HCT116 (cell line): ENCODE measurements around the gene STARD3. TPM values are rescaled to one million over a fixed set of nuclear protein-coding genes. Genes with fewer than 3 reads are reported as not detected.

Experiments
- ATAC-seq: fragments of 200-7000 bp; cut with Tn5 transposase; 2 replicates; pipeline ENCODE4 v1.9.1; 2020; ENCODE audit warnings: mild to moderate bottlenecking, moderate library complexity
- BruUV-seq: library from RNA; stranded (reverse); fragments of 400-500 nt; replicated peaks from 2 replicates; lab custom pipeline; 2021; lab: Mats Ljungman, UMichigan
- CTCF ChIA-PET: fragments of 300-600 bp; sonication (Branson Sonifier 250); formaldehyde crosslinking; loops from one replicate; lab custom pipeline; 2021; ENCODE audit warnings: antibody characterized with exemption; lab: Charles Lee
- POLR2A ChIA-PET: fragments of 300-600, 350-600 bp; sonication (Branson Sonifier 250); formaldehyde crosslinking; loops from one replicate; lab custom pipeline; 2021; ENCODE audit warnings: antibody characterized with exemption; lab: Charles Lee
- RAD21 ChIA-PET, 2 experiments: fragments of 300-600 bp; sonication (Branson Sonifier 250); formaldehyde crosslinking; loops; one replicate each; lab custom pipeline; 2023; ENCODE audit warnings: low total read pairs in 2 of 2; ENCODE audit not compliant: uncharacterized antibody in 2 of 2, unreplicated experiment in 2 of 2, low non-redundant PET in 1 of 2; lab: Charles Lee
- DNase-seq: peaks from one replicate; pipeline ENCODE4 v3.0.0-alpha.2; 2010; ENCODE audit warnings: low read depth, low spot score
- H2AFZ ChIP-seq: fragments of 200-600 bp; shearing (Covaris generic), sonication (generic); 2 replicates; pipeline ENCODE4 v1.6.1; 2017; ENCODE audit warnings: low read depth, mixed run types, mixed read lengths, antibody characterized with exemption, low read length; ENCODE audit not compliant: poor library complexity, severe bottlenecking
- H3K27ac ChIP-seq: 2 replicates; pipeline ENCODE4 v1.5.1; 2012; ENCODE audit warnings: low read depth, low read length
- H3K27me3 ChIP-seq: fragments of 200-600 bp; sonication (generic); 2 replicates; pipeline ENCODE4 v1.6.1; 2016; ENCODE audit warnings: mixed run types, low read length, mixed read lengths; ENCODE audit not compliant: insufficient read depth
- H3K36me3 ChIP-seq, 2 experiments: fragments of 200-500 bp in 1 of 2; fragments of 200-600 bp in 1 of 2; sonication (Bioruptor generic) in 1 of 2; sonication (generic) in 1 of 2; 2 replicates each; pipeline versions ENCODE4 v1.5.1 to v1.6.1; 2014 to 2016; ENCODE audit warnings: low read length in 2 of 2, inconsistent platforms in 1 of 2, mixed read lengths in 1 of 2, mixed run types in 1 of 2; ENCODE audit not compliant: insufficient read depth in 2 of 2, control insufficient read depth in 1 of 2
- H3K4me1 ChIP-seq, 2 experiments: fragments of 200-600 bp in 1 of 2; sonication (generic) in 1 of 2; 2 replicates each; pipeline versions ENCODE4 v1.5.1 to v1.6.1; 2012 to 2017; ENCODE audit warnings: low read length in 2 of 2, inconsistent platforms in 1 of 2, mild to moderate bottlenecking in 1 of 2, mixed read lengths in 1 of 2, mixed run types in 1 of 2, moderate library complexity in 1 of 2; ENCODE audit not compliant: insufficient read depth in 2 of 2, control insufficient read depth in 1 of 2
- H3K4me2 ChIP-seq: fragments of 200-600 bp; sonication (generic); 2 replicates; pipeline ENCODE4 v1.6.1; 2017; ENCODE audit warnings: mixed run types, low read length, mixed read lengths
- H3K4me3 ChIP-seq, 2 experiments: fragments of 200-600 bp in 1 of 2; sonication (generic) in 1 of 2; replicated peaks in 1 of 2; 2 replicates each; pipeline ENCODE4 v1.5.1; 2011 to 2016; ENCODE audit warnings: low read length in 2 of 2, control low read depth in 1 of 2, low read depth in 1 of 2, mild to moderate bottlenecking in 1 of 2, mixed read lengths in 1 of 2, mixed run types in 1 of 2
- H3K79me2 ChIP-seq: fragments of 200-600 bp; sonication (generic); 2 replicates; pipeline ENCODE4 v1.6.1; 2017; ENCODE audit warnings: mild to moderate bottlenecking, mixed run types, low read length, moderate library complexity, mixed read lengths; ENCODE audit not compliant: insufficient read depth
- H3K9ac ChIP-seq: fragments of 200-600 bp; sonication (generic); 2 replicates; pipeline ENCODE4 v1.6.1; 2016; ENCODE audit warnings: low read length, mixed read lengths
- H3K9me2 ChIP-seq: fragments of 200-600 bp; sonication (generic), shearing (Covaris generic); 2 replicates; pipeline ENCODE4 v1.6.1; 2017; ENCODE audit warnings: mixed run types, mild to moderate bottlenecking, moderate library complexity; ENCODE audit not compliant: insufficient read depth
- H3K9me3 ChIP-seq, 2 experiments: fragments of 200-500 bp in 1 of 2; fragments of 200-600 bp in 1 of 2; sonication (Bioruptor generic) in 1 of 2; sonication (generic) in 1 of 2; 2 replicates each; pipeline ENCODE4 v1.6.1; 2014 to 2017; ENCODE audit warnings: low read length in 2 of 2, mixed read lengths in 2 of 2, inconsistent platforms in 1 of 2, low read depth in 1 of 2, mild to moderate bottlenecking in 1 of 2, mixed run types in 1 of 2, moderate library complexity in 1 of 2; ENCODE audit not compliant: control insufficient read depth in 1 of 2, insufficient read depth in 1 of 2
- H4K20me1 ChIP-seq: fragments of 200-600 bp; sonication (generic), shearing (Covaris generic); 2 replicates; pipeline ENCODE4 v1.6.1; 2017; ENCODE audit warnings: mixed run types, mild to moderate bottlenecking, moderate library complexity; ENCODE audit not compliant: insufficient read depth
- EGR1 ChIP-seq: IDR thresholded peaks from 2 replicates; pipeline ENCODE4 v1.6.1; 2012; ENCODE audit warnings: low read depth
- EZH2 ChIP-seq: fragments of 200-600 bp; sonication (generic); IDR thresholded peaks from 2 replicates; pipeline ENCODE4 v1.6.1; 2017; ENCODE audit warnings: antibody characterized with exemption, mixed run types
- EZH2phosphoT487 ChIP-seq: fragments of 200-600 bp; IDR thresholded peaks from 2 replicates; pipeline ENCODE4 v1.6.1; 2018; ENCODE audit warnings: antibody characterized with exemption, borderline replicate concordance
- TCF7L2 ChIP-seq: IDR thresholded peaks from 2 replicates; pipeline ENCODE4 v1.7.0; 2011; ENCODE audit warnings: borderline replicate concordance, inconsistent platforms; ENCODE audit not compliant: insufficient read depth, insufficient read length; ENCODE audit errors: extremely low read depth
- YY1 ChIP-seq: IDR thresholded peaks from 2 replicates; pipeline ENCODE4 v1.6.1; 2011; ENCODE audit warnings: low read length, low read depth, moderate library complexity, mild to moderate bottlenecking; ENCODE audit not compliant: insufficient replicate concordance; ENCODE audit errors: extremely low read depth
- intact Hi-C: fragments of 100-400 bp; cut with micrococcal nuclease; formaldehyde crosslinking; loops from 2 replicates; pipeline ENCODE4 v1.10.0; 2022
- total RNA-seq: library from RNA; stranded (reverse); gene quantifications from one replicate; pipeline ENCODE4 v1.2.1, GENCODE V29; 2021; ENCODE audit not compliant: unreplicated experiment
- TF ChIP-seq, protein P1 (sequence below): IDR thresholded peaks from 2 replicates; pipeline ENCODE4 v1.6.1; 2012
- TF ChIP-seq, protein P2 (sequence below): IDR thresholded peaks from 2 replicates; pipeline ENCODE4 v1.6.1; 2012; ENCODE audit warnings: low read depth
- TF ChIP-seq, protein P3 (sequence below), 3 experiments: fragments of 200-600 bp in 1 of 3; sonication (generic) in 1 of 3; IDR thresholded peaks in 2 of 3; conservative IDR thresholded peaks in 1 of 3; 2 replicates each; pipeline ENCODE4 v1.5.1; 2012 to 2017; ENCODE audit warnings: low read depth in 2 of 3, low read length in 2 of 3, antibody characterized with exemption in 1 of 3, borderline replicate concordance in 1 of 3, control low read depth in 1 of 3, mild to moderate bottlenecking in 1 of 3, mixed read lengths in 1 of 3, mixed run types in 1 of 3, moderate library complexity in 1 of 3; ENCODE audit not compliant: insufficient read depth in 1 of 3

STARD3 gene
- total RNA-seq, 1 experiment from 2014 or later: 73.9 TPM

DNA sequence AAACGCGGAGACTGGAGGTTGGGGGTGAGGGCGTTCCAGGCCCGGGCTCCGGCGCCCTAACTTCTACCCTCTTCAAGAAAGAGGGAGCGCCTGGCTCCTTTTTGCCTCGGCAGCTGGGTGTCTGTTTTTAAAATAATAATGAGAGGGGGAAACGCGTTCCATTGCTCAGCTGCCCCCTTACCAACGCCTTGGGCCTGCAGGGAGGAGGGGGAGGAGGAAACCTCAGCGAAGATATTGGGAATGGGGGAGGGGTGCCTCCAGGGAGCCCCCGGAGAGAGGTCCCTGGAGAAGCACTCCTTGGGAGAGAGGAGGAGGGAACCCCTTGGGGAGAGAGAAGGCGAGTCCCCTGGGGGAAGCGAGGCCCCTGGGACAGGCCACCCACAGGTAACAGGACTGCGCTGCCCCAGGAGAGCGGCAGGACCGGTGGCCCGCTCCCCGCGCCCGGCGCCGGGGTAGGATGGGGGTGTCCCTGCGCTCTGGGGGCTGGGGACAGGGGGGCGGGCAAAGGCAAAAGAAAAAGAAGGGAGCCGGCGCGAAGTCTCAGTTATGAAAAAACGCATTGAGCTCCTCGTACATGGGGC lies 31.9 kb upstream of the STARD3 start:
- no peak for ATAC-seq
- Histone ChIP-seq H3K79me2 (no peaks in the 10 kb centered on the region), H3K27ac (no peak overlapping the region), H3K9me2 (no peaks in the 10 kb centered on the region), H3K4me1 (peaks cover 0 to 5% of the 10 kb centered on the region in 2 experiments; a peak in 2 of 4 replicates), H3K4me2 (no peak overlapping the region), H3K4me3 (no peak overlapping the region), H2AFZ (no peak overlapping the region), H4K20me1 (no peaks in the 10 kb centered on the region), H3K36me3 (no peaks in the 10 kb centered on the region), H3K27me3 (peaks cover 31% of the 10 kb centered on the region), H3K9ac (no peak overlapping the region), H3K9me3 (no peaks in the 10 kb centered on the region)
- POLR2A ChIA-PET: no interaction called here
- BruUV-seq: no TSS peak
- no peak for DNase-seq
- CTCF ChIA-PET: no interaction called here
- intact Hi-C loops: no loop called here
- TF ChIP-seq EGR1 (no peak), EZH2phosphoT487 (no peak), YY1 (no peak), EZH2 (no peak), TCF7L2 (no peak)
- TF ChIP-seq, protein P1, sequence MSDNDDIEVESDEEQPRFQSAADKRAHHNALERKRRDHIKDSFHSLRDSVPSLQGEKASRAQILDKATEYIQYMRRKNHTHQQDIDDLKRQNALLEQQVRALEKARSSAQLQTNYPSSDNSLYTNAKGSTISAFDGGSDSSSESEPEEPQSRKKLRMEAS: no peak
- TF ChIP-seq, protein P2, sequence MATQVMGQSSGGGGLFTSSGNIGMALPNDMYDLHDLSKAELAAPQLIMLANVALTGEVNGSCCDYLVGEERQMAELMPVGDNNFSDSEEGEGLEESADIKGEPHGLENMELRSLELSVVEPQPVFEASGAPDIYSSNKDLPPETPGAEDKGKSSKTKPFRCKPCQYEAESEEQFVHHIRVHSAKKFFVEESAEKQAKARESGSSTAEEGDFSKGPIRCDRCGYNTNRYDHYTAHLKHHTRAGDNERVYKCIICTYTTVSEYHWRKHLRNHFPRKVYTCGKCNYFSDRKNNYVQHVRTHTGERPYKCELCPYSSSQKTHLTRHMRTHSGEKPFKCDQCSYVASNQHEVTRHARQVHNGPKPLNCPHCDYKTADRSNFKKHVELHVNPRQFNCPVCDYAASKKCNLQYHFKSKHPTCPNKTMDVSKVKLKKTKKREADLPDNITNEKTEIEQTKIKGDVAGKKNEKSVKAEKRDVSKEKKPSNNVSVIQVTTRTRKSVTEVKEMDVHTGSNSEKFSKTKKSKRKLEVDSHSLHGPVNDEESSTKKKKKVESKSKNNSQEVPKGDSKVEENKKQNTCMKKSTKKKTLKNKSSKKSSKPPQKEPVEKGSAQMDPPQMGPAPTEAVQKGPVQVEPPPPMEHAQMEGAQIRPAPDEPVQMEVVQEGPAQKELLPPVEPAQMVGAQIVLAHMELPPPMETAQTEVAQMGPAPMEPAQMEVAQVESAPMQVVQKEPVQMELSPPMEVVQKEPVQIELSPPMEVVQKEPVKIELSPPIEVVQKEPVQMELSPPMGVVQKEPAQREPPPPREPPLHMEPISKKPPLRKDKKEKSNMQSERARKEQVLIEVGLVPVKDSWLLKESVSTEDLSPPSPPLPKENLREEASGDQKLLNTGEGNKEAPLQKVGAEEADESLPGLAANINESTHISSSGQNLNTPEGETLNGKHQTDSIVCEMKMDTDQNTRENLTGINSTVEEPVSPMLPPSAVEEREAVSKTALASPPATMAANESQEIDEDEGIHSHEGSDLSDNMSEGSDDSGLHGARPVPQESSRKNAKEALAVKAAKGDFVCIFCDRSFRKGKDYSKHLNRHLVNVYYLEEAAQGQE: no peak
- TF ChIP-seq, protein P3, sequence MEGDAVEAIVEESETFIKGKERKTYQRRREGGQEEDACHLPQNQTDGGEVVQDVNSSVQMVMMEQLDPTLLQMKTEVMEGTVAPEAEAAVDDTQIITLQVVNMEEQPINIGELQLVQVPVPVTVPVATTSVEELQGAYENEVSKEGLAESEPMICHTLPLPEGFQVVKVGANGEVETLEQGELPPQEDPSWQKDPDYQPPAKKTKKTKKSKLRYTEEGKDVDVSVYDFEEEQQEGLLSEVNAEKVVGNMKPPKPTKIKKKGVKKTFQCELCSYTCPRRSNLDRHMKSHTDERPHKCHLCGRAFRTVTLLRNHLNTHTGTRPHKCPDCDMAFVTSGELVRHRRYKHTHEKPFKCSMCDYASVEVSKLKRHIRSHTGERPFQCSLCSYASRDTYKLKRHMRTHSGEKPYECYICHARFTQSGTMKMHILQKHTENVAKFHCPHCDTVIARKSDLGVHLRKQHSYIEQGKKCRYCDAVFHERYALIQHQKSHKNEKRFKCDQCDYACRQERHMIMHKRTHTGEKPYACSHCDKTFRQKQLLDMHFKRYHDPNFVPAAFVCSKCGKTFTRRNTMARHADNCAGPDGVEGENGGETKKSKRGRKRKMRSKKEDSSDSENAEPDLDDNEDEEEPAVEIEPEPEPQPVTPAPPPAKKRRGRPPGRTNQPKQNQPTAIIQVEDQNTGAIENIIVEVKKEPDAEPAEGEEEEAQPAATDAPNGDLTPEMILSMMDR (IDR thresholded peaks at IDR 0.05 in 2 of 3, conservative IDR thresholded peaks at IDR 0.05 in 1 of 3; ENCODE audit: borderline replicate concordance in 1 of 3, insufficient read depth in 1 of 3, low read depth in 2 of 3, low read length in 2 of 3): no peak
- RAD21 ChIA-PET: no interaction called here
